Suprapubic skin (tissue), 4 donors: ENCODE results near the gene FCGBP. TPM values are rescaled to one million over a fixed set of nuclear protein-coding genes. Genes with fewer than 3 reads are reported as not detected.

Source experiments
- DNase-seq, 2 donors: peaks; one replicate each; pipeline ENCODE4 v3.0.0-alpha.2; 2019; ENCODE audit warnings: low spot score in 2 of 2
- H3K27ac ChIP-seq: fragments of 200-600 bp; sonication (generic); one replicate; pipeline ENCODE4 v1.5.1; 2019
- H3K27me3 ChIP-seq: fragments of 200-600 bp; sonication (generic); one replicate; pipeline ENCODE4 v1.5.1; 2019
- H3K36me3 ChIP-seq: fragments of 200-600 bp; sonication (generic); one replicate; pipeline ENCODE4 v1.5.1; 2019
- H3K4me1 ChIP-seq: fragments of 200-600 bp; sonication (generic); one replicate; pipeline ENCODE4 v1.5.1; 2019
- H3K4me3 ChIP-seq: fragments of 200-600 bp; sonication (generic); one replicate; pipeline ENCODE4 v1.5.1; 2019; ENCODE audit warnings: mild to moderate bottlenecking
- H3K9me3 ChIP-seq: fragments of 200-600 bp; sonication (generic); one replicate; pipeline ENCODE4 v1.5.1; 2019
- EP300 ChIP-seq: sonication (generic); formaldehyde crosslinking; IDR thresholded peaks from one replicate; pipeline ENCODE4 v1.6.1; 2017; ENCODE audit warnings: antibody characterized with exemption
- POLR2A ChIP-seq, 2 donors: fragments of 450-650 bp; IDR thresholded peaks; one replicate each; pipeline ENCODE4 v1.6.1; 2017; ENCODE audit warnings: antibody characterized with exemption in 2 of 2, mild to moderate bottlenecking in 2 of 2, moderate library complexity in 2 of 2
- POLR2AphosphoS5 ChIP-seq, 3 donors: sonication (generic); formaldehyde crosslinking; IDR thresholded peaks; one replicate each; pipeline ENCODE4 v1.6.1; 2017; ENCODE audit warnings: antibody characterized with exemption in 3 of 3
- WGBS: methylation state at CpG from one replicate; pipeline ENCODE4 v1.1.5; 2018; 5-methylcytosine and 5-hydroxymethylcytosine counted together
- total RNA-seq, 4 donors: library from RNA; depleted of rRNA; stranded (reverse); fragments of >200 nt; gene quantifications; one replicate each; pipeline ENCODE4 v1.1.0, GENCODE V29; 2016
- TF ChIP-seq, protein P1 (sequence below), 2 donors: fragments of 200-600 bp in 1 of 2; fragments of 450-650 bp in 1 of 2; sonication (generic) in 1 of 2; IDR thresholded peaks; one replicate each; pipeline ENCODE4 v1.5.1; 2016 to 2019; ENCODE audit warnings: antibody characterized with exemption in 2 of 2, mild to moderate bottlenecking in 1 of 2, moderate library complexity in 1 of 2

Gene FCGBP
- total RNA-seq, result 100 to 1,000 TPM; 114 to 314 (median 246) TPM

DNA sequence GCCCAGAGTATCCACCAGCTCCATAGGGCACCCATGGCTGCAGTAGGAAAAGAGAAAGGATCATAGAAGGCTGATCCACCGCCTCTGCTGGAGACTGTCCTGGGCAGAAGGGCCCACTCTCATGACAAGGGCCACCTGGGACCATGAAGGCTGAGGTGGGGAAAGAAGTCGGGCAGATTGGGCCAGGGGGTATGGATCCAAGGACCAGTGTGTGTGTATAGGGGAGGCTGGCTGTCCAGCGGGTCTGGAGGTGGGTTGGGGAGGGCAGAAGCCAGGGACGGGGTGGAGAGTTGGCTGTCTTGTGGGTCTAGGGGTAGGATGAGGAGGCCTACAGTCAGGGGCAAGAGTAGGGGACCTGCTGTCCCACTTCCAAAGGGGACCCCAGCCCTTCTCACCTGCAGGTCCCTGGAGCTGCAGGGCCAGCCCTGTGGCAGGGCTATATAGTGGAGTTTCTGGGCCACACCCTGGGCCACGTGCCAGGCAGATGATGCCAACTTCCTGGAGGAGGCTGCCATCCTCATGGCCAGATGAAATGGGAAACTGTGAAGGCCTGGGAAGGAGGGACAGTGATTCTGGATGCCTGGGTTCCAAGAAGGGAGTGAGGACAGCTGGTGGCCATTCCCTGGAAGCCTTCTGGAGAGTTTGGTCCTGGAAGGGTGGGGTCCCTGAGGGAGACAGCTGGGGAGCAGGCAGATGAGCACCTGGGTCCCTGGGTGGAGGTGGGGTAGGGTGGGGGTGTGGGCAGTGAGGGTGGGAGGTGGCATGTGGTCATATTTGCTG is at the start of gene FCGBP:
Gene FCGBP (minus strand): TSS at position 51 of the 780 bp plus-strand sequence.
- peaks cover 10% of the 10 kb centered on the region for H3K27me3 ChIP-seq
- 85% methylated on average over 5 of the region's 5 CpGs for WGBS
- H3K4me3 ChIP-seq, result no peak within 1 kb of the TSS
- no peaks in the 10 kb centered on the region for H3K9me3 ChIP-seq
- no peak within 1 kb of the TSS for H3K27ac ChIP-seq
- no peaks in the 10 kb centered on the region for H3K4me1 ChIP-seq
- no peak for DNase-seq
- H3K36me3 ChIP-seq, result no peaks in the 10 kb centered on the region
- TF ChIP-seq POLR2A (IDR thresholded peaks at IDR 0.05) (no peak), POLR2AphosphoS5 (IDR thresholded peaks at IDR 0.05) (no peak), EP300 (no peak)
- TF ChIP-seq, protein P1, sequence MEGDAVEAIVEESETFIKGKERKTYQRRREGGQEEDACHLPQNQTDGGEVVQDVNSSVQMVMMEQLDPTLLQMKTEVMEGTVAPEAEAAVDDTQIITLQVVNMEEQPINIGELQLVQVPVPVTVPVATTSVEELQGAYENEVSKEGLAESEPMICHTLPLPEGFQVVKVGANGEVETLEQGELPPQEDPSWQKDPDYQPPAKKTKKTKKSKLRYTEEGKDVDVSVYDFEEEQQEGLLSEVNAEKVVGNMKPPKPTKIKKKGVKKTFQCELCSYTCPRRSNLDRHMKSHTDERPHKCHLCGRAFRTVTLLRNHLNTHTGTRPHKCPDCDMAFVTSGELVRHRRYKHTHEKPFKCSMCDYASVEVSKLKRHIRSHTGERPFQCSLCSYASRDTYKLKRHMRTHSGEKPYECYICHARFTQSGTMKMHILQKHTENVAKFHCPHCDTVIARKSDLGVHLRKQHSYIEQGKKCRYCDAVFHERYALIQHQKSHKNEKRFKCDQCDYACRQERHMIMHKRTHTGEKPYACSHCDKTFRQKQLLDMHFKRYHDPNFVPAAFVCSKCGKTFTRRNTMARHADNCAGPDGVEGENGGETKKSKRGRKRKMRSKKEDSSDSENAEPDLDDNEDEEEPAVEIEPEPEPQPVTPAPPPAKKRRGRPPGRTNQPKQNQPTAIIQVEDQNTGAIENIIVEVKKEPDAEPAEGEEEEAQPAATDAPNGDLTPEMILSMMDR (IDR thresholded peaks at IDR 0.05), result no peak

DNA sequence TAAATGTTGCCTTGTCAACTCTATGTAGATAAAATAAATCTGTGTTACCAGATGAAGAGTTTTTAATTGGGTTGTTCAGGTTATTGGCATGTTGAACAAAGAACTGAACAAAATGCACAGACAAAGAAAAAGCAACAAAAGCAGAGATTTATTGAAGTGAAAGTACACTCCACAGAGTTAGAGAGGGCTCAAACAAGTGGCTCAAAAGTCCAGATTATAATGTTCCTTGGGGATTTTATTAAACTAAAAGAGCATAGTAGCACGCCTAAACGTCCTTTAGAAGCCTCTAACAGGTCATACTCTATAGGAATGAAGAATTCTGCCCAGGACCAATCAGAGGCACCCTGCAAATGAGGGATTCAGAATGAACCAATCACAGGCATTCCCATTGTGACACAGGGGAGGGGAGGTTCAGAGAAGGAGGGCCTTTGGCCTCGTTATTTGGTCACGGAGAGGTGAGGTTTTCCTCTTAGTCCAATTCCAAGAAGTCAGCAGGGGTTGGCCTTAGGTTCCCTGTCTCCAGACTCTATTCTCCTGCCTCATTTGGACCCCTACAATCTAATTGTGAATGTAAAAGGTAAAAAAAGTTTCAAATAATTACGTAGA is 49.4 kb upstream of the FCGBP start:
- Histone ChIP-seq H3K9me3 (peaks cover 22% of the 10 kb centered on the region), H3K27me3 (no peaks in the 10 kb centered on the region), H3K27ac (no peak overlapping the region), H3K36me3 (peaks cover 43% of the 10 kb centered on the region), H3K4me3 (no peak overlapping the region), H3K4me1 (no peaks in the 10 kb centered on the region)
- 83% methylated on average over 5 of the region's 5 CpGs for WGBS
- TF ChIP-seq EP300 (no peak), POLR2AphosphoS5 (IDR thresholded peaks at IDR 0.05) (no peak), POLR2A (IDR thresholded peaks at IDR 0.05) (no peak)
- TF ChIP-seq, protein P1 (IDR thresholded peaks at IDR 0.05), result no peak
- no peak for DNase-seq

DNA sequence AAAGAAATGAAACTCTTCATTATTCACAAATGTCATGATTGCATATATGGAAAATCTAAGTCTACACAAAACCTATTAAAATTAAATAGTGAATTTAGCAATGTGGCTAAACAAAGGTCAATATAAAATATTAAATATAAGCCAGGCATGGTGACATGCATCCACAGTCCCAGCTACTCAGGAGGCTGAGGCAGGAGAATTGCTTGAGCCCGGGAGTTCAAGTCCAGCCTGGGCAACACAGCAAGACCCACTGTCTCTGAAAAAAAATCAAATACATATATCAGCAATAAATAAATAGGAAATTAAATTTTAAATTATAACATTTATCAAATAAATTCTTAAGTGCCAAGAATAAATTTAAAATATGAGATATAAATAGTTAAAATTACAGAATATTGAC is 48.4 kb upstream of the FCGBP start:
- TF ChIP-seq, protein P1 (IDR thresholded peaks at IDR 0.05), result no peak
- 94% methylated on average over 1 of the region's 1 CpG for WGBS
- H3K27ac ChIP-seq, result no peak overlapping the region
- no peaks in the 10 kb centered on the region for H3K4me1 ChIP-seq
- DNase-seq, result no peak
- H3K36me3 ChIP-seq, result peaks cover 52% of the 10 kb centered on the region
- no peak overlapping the region for H3K4me3 ChIP-seq
- peaks cover 22% of the 10 kb centered on the region for H3K9me3 ChIP-seq
- H3K27me3 ChIP-seq, result no peaks in the 10 kb centered on the region

DNA sequence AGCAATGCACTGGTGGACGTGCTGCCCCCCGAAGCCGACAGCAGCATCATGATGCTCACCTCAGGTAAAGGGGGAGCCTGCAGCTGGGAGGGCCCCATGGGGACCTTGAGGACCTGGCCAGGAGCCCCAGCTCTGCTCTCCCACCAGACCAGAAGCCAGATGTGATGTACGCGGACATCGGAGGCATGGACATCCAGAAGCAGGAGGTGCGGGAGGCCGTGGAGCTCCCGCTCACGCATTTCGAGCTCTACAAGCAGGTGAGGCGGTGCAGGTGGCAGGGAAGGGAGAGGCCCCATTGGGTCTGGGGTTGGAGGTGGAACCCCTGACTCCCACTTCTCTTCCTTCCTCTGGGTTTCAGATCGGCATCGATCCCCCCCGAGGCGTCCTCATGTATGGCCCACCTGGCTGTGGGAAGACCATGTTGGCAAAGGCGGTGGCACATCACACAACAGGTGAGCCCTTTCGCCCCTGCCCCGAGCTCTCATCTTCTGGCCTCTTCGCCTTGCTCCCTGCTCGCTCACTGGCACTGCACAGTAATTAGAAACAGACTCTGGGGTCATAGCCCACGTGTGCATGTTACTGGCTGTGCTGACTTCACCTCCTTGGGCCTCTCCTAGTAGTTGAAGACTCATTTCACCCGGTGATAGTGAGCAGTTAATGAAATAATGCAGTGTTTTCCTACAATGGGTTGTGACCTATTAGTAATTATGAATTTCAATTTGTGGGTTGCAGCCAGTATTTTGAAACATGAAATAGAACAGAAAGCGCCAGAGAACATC is 40.1 kb upstream of the FCGBP start:
- DNase-seq, result no peak
- Histone ChIP-seq H3K4me3 (no peak overlapping the region), H3K27me3 (no peaks in the 10 kb centered on the region), H3K4me1 (peaks cover 22% of the 10 kb centered on the region), H3K9me3 (no peaks in the 10 kb centered on the region), H3K36me3 (peaks cover 66% of the 10 kb centered on the region), H3K27ac (no peak overlapping the region)
- 81% methylated on average over 24 of the region's 24 CpGs for WGBS
- TF ChIP-seq POLR2A (IDR thresholded peaks at IDR 0.05) (no peak), EP300 (no peak), POLR2AphosphoS5 (IDR thresholded peaks at IDR 0.05) (no peak)
- TF ChIP-seq, protein P1 (IDR thresholded peaks at IDR 0.05), result no peak
